Measurements from ENCODE around the gene TMEM255A. TPM values are rescaled to one million over a fixed set of nuclear protein-coding genes. Genes with fewer than 3 reads are reported as not detected.

Gene TMEM255A
- total RNA-seq, 2 experiments from 2014 or later, result not detected

DNA sequence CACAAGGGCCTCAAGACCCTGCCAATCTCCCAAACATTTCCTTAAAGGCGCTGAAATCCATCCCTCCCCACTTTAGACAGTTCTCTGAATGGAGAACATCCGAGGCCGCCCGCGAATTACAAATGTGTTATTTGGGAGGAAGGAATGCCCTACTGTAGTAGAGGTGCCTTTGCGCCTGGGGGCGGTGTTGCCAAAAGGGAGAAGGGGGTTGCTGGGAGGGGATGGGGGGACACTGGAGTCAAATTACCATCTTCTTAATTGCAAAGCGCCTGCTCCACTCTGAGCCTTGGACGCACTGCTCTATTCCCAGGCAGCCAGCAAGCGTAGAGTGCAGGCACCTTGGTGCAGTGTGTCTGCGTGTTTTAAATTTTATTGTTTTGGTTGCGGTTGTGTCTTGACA is 2.7 kb downstream of the TMEM255A start:
- Histone ChIP-seq H3K27ac (ENCODE audit: low read depth, low read length, poor library complexity, severe bottlenecking) (no peak overlapping the region), H3K4me1 (ENCODE audit: insufficient read depth, low read length, poor library complexity, severe bottlenecking) (peaks cover 16% of the 10 kb centered on the region), H3K9me2 (ENCODE audit: insufficient read depth, low read length) (no peaks in the 10 kb centered on the region), H3K9me3 (ENCODE audit: low read length) (no peaks in the 10 kb centered on the region), H3K79me2 (ENCODE audit: insufficient read depth, low read depth, low read length) (no peaks in the 10 kb centered on the region), H3K4me3 (ENCODE audit: low read depth, low read length, poor library complexity, severe bottlenecking) (no peak overlapping the region), H4K20me1 (ENCODE audit: insufficient read depth, low read length) (no peaks in the 10 kb centered on the region), H2AFZ (ENCODE audit: low read length) (no peak overlapping the region), H3K4me2 (ENCODE audit: low read length) (no peak overlapping the region), H3K36me3 (ENCODE audit: insufficient read depth, low read length) (no peaks in the 10 kb centered on the region)
- no TSS peak for BruUV-seq (replicated peaks)
- TF ChIP-seq EZH2phosphoT487 (IDR thresholded peaks at IDR 0.05; ENCODE audit: borderline replicate concordance, low read depth, low read length), result no peak
- TF ChIP-seq, protein P1, sequence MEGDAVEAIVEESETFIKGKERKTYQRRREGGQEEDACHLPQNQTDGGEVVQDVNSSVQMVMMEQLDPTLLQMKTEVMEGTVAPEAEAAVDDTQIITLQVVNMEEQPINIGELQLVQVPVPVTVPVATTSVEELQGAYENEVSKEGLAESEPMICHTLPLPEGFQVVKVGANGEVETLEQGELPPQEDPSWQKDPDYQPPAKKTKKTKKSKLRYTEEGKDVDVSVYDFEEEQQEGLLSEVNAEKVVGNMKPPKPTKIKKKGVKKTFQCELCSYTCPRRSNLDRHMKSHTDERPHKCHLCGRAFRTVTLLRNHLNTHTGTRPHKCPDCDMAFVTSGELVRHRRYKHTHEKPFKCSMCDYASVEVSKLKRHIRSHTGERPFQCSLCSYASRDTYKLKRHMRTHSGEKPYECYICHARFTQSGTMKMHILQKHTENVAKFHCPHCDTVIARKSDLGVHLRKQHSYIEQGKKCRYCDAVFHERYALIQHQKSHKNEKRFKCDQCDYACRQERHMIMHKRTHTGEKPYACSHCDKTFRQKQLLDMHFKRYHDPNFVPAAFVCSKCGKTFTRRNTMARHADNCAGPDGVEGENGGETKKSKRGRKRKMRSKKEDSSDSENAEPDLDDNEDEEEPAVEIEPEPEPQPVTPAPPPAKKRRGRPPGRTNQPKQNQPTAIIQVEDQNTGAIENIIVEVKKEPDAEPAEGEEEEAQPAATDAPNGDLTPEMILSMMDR (conservative IDR thresholded peaks at IDR 0.05; ENCODE audit: low read length), result no peak
- DNase-seq (ENCODE audit: low spot score), result no peak
- intact Hi-C loops (cut with micrococcal nuclease; ENCODE audit: unreplicated experiment), result no loop called here
- CTCF ChIA-PET (ENCODE audit: unreplicated experiment), result no interaction called here
- POLR2A ChIA-PET, result no interaction called here

DNA sequence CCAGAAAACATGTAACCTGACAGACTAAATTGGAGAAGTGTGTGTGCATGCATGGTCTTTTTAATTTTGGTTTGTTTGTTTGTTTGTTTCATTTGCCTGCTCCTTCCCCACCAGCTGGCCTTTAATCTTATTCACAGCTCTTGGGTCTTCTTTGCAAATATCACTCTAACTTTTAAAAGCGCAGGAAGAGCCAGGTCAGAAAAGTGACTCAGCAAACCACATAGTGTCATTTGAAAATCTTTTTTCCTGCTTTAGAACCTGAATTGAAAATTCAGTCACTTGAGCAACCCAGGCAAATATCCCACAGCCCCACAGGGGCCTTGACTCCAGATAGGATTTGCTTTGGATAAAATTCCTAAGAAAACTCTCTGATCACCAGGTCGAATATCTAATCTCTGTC is 4.6 kb downstream of the TMEM255A start:
- no peaks in the 10 kb centered on the region for H3K9me2 ChIP-seq (ENCODE audit: insufficient read depth, low read length)
- no peak overlapping the region for H2AFZ ChIP-seq (ENCODE audit: low read length)
- no peaks in the 10 kb centered on the region for H3K79me2 ChIP-seq (ENCODE audit: insufficient read depth, low read depth, low read length)
- ChIA-PET CTCF (ENCODE audit: unreplicated experiment) (no interaction called here), POLR2A (no interaction called here)
- no peak for TF ChIP-seq EZH2phosphoT487 (IDR thresholded peaks at IDR 0.05; ENCODE audit: borderline replicate concordance, low read depth, low read length)
- TF ChIP-seq, protein P1 (conservative IDR thresholded peaks at IDR 0.05; ENCODE audit: low read length), result no peak
- intact Hi-C loops (cut with micrococcal nuclease; ENCODE audit: unreplicated experiment), result no loop called here
- no peak for DNase-seq (ENCODE audit: low spot score)
- no TSS peak for BruUV-seq (replicated peaks)
- H4K20me1 ChIP-seq (ENCODE audit: insufficient read depth, low read length), result no peaks in the 10 kb centered on the region
- H3K27ac ChIP-seq (ENCODE audit: low read depth, low read length, poor library complexity, severe bottlenecking), result no peak overlapping the region
- H3K4me2 ChIP-seq (ENCODE audit: low read length), result no peak overlapping the region
- no peaks in the 10 kb centered on the region for H3K9me3 ChIP-seq (ENCODE audit: low read length)
- peaks cover 32% of the 10 kb centered on the region for H3K4me1 ChIP-seq (ENCODE audit: insufficient read depth, low read length, poor library complexity, severe bottlenecking)
- no peaks in the 10 kb centered on the region for H3K36me3 ChIP-seq (ENCODE audit: insufficient read depth, low read length)
- H3K4me3 ChIP-seq (ENCODE audit: low read depth, low read length, poor library complexity, severe bottlenecking), result no peak overlapping the region

DNA sequence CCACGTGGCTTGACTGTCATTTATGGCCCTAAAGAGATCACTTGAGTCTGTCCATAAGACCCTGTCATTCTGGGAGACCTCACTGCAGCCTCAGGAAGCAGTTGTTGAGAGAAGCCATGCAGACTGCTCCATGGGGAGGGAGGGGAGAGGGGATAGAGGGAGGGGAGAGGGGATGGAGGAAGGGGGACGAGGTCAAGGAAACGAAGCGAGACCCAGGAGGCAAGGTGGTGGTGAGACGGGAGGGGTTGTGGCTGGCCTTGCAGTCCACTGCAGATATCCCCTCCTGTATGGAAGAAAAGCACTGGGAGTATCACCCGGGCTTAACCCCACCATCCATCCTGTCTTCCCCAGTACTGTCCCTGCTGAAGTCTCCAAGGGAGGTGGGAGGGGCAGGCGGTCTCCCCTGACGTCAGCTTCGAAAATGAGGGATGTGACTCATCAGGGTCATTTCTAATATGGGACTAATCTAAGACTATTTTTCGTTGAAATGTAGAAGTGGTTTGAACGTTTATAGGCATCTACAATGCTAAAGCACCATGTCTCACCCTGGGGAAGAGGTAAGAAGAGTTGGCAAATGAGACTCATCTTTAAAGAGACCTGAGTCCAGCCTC is 5.6 kb downstream of the TMEM255A start:
- BruUV-seq (replicated peaks), result no TSS peak
- intact Hi-C loops (cut with micrococcal nuclease; ENCODE audit: unreplicated experiment), result no loop called here
- no peaks in the 10 kb centered on the region for H3K9me3 ChIP-seq (ENCODE audit: low read length)
- H3K79me2 ChIP-seq (ENCODE audit: insufficient read depth, low read depth, low read length), result no peaks in the 10 kb centered on the region
- DNase-seq (ENCODE audit: low spot score), result no peak
- TF ChIP-seq, protein P1 (conservative IDR thresholded peaks at IDR 0.05; ENCODE audit: low read length), result no peak
- CTCF ChIA-PET (ENCODE audit: unreplicated experiment), result no interaction called here
- H3K4me1 ChIP-seq (ENCODE audit: insufficient read depth, low read length, poor library complexity, severe bottlenecking), result peaks cover 42% of the 10 kb centered on the region
- H3K9me2 ChIP-seq (ENCODE audit: insufficient read depth, low read length), result no peaks in the 10 kb centered on the region
- no peak overlapping the region for H3K4me3 ChIP-seq (ENCODE audit: low read depth, low read length, poor library complexity, severe bottlenecking)
- no peak overlapping the region for H3K4me2 ChIP-seq (ENCODE audit: low read length)
- H3K36me3 ChIP-seq (ENCODE audit: insufficient read depth, low read length), result no peaks in the 10 kb centered on the region
- POLR2A ChIA-PET, result no interaction called here
- H3K27ac ChIP-seq (ENCODE audit: low read depth, low read length, poor library complexity, severe bottlenecking), result no peak overlapping the region
- H4K20me1 ChIP-seq (ENCODE audit: insufficient read depth, low read length), result no peaks in the 10 kb centered on the region
- H2AFZ ChIP-seq (ENCODE audit: low read length), result peak overlapping the region; percentile 31; the same call in 1 of the 2 replicates

Measured in OCI-LY7 (cell line).